Esophagus squamous epithelium (tissue), 5 donors: Measurements from ENCODE around the gene EXPH5. TPM values are rescaled to one million over a fixed set of nuclear protein-coding genes. Genes with fewer than 3 reads are reported as not detected.

Source experiments
- DNase-seq: peaks from one replicate; lab custom pipeline; 2025; lab: John Stamatoyannopoulos, UW
- H3K27ac ChIP-seq, 4 donors: fragments of 200-600 bp; sonication (generic); one replicate each; pipeline ENCODE4 v1.5.1; 2016 to 2019; ENCODE audit warnings: mild to moderate bottlenecking in 1 of 4
- H3K27me3 ChIP-seq, 4 donors: fragments of 200-600 bp; sonication (generic); 1 replicate in 3 of 4; 2 replicates in 1 of 4; pipeline versions ENCODE4 v1.5.1 to v1.6.0; 2017 to 2021; ENCODE audit warnings: antibody characterized with exemption in 1 of 4
- H3K36me3 ChIP-seq, 3 donors: fragments of 200-600 bp; sonication (generic); one replicate each; pipeline ENCODE4 v1.5.1; 2016 to 2019
- H3K4me1 ChIP-seq, 3 donors: fragments of 200-600 bp; sonication (generic); one replicate each; pipeline ENCODE4 v1.5.1; 2017 to 2019
- H3K4me3 ChIP-seq, 4 donors: fragments of 200-600 bp; sonication (generic); 1 replicate in 3 of 4; 2 replicates in 1 of 4; pipeline ENCODE4 v1.5.1; 2016 to 2019; ENCODE audit warnings: mild to moderate bottlenecking in 2 of 4, moderate library complexity in 1 of 4
- H3K9me3 ChIP-seq, 3 donors: fragments of 200-600 bp; sonication (generic); one replicate each; pipeline ENCODE4 v1.5.1; 2016 to 2019
- CTCF ChIP-seq, 6 experiments: fragments of 450-650 bp in 4 of 6; fragments of 200-600 bp in 2 of 6; sonication (generic) in 2 of 6; IDR thresholded peaks; one replicate each; pipeline ENCODE4 v1.5.1; 2016 to 2019; ENCODE audit warnings: antibody characterized with exemption in 6 of 6, mild to moderate bottlenecking in 4 of 6, moderate library complexity in 4 of 6
- POLR2A ChIP-seq, 4 donors: fragments of 450-650 bp; IDR thresholded peaks; one replicate each; pipeline ENCODE4 v1.6.1; 2017; ENCODE audit warnings: antibody characterized with exemption in 4 of 4, mild to moderate bottlenecking in 4 of 4, moderate library complexity in 3 of 4
- WGBS, 2 donors: methylation state at CpG; one replicate each; pipeline ENCODE4 v1.1.5; 2018; 5-methylcytosine and 5-hydroxymethylcytosine counted together
- intact Hi-C: fragments of 100-400 bp; cut with DNase I; formaldehyde crosslinking; loops from one replicate; pipeline ENCODE4 v1.15.0; 2022
- total RNA-seq, 4 donors: library from RNA; depleted of rRNA; stranded (reverse); fragments of >200 nt; gene quantifications; one replicate each; pipeline ENCODE4 v1.1.0, GENCODE V29; 2016
- donor health status: DM: yes; HTN: yes; CAD: no.

Gene EXPH5
- total RNA-seq, 4 donors from 2014 or later = 23.4 to 36.7 (median 26.7) TPM

GRCh38 chr11:108632041-108632704, 38.6 kb upstream of the EXPH5 start:
- Histone ChIP-seq H3K9me3 (no peaks in the 10 kb centered on the region), H3K36me3 (no peaks in the 10 kb centered on the region), H3K27ac (no peak overlapping the region), H3K4me3 (no peak overlapping the region), H3K4me1 (no peaks in the 10 kb centered on the region), H3K27me3 (no peaks in the 10 kb centered on the region)
- TF ChIP-seq CTCF (IDR thresholded peaks at IDR 0.05) (no peak), POLR2A (IDR thresholded peaks at IDR 0.05) (no peak)
- intact Hi-C loops = no loop called here
- no peak for DNase-seq
- WGBS, 2 donors = 61 to 68% methylated on average over 2 of the region's 2 CpGs

- intact Hi-C loops = no loop called here
- H3K36me3 ChIP-seq = no peaks in the 10 kb centered on the region
- WGBS, 2 donors = no CpG with 5 or more reads among the region's 3 CpGs
- H3K4me3 ChIP-seq = no peak overlapping the region
- H3K4me1 ChIP-seq = peaks cover 0 to 8% (median 0%) of the 10 kb centered on the region in 3 donors
- H3K9me3 ChIP-seq = no peaks in the 10 kb centered on the region
- no peaks in the 10 kb centered on the region for H3K27me3 ChIP-seq
- H3K27ac ChIP-seq = no peak overlapping the region
- no peak for DNase-seq
- TF ChIP-seq CTCF (IDR thresholded peaks at IDR 0.05) = no peak
- no peak for TF ChIP-seq POLR2A (IDR thresholded peaks at IDR 0.05)
Observed at GRCh38 chr11:108629274-108629673, 35.7 kb upstream of the EXPH5 start.

GRCh38 chr11:108628812-108629211, 35.2 kb upstream of the EXPH5 start:
- no peaks in the 10 kb centered on the region for H3K27me3 ChIP-seq
- H3K4me1 ChIP-seq = peaks cover 0 to 8% (median 0%) of the 10 kb centered on the region in 3 donors
- TF ChIP-seq CTCF (IDR thresholded peaks at IDR 0.05) (no peak), POLR2A (IDR thresholded peaks at IDR 0.05) (no peak)
- intact Hi-C loops = no loop called here
- WGBS, 2 donors = 84 to 100% methylated on average over 1 to 2 of the region's 2 CpGs
- H3K4me3 ChIP-seq = no peak overlapping the region
- H3K27ac ChIP-seq = no peak overlapping the region
- no peaks in the 10 kb centered on the region for H3K36me3 ChIP-seq
- no peaks in the 10 kb centered on the region for H3K9me3 ChIP-seq
- DNase-seq = no peak

GRCh38 chr11:108628326-108628725, 34.8 kb upstream of the EXPH5 start:
- Histone ChIP-seq H3K4me3 (no peak overlapping the region), H3K27me3 (no peaks in the 10 kb centered on the region), H3K36me3 (no peaks in the 10 kb centered on the region), H3K4me1 (peaks cover 0 to 8% (median 0%) of the 10 kb centered on the region in 3 donors), H3K27ac (no peak overlapping the region), H3K9me3 (no peaks in the 10 kb centered on the region)
- WGBS, 2 donors = 93% methylated on average over 2 to 6 of the region's 10 CpGs
- TF ChIP-seq POLR2A (IDR thresholded peaks at IDR 0.05) = no peak
- no peak for TF ChIP-seq CTCF (IDR thresholded peaks at IDR 0.05)
- DNase-seq = no peak
- intact Hi-C loops = no loop called here

- intact Hi-C loops = no loop called here
- peak overlapping the region in 3 of 4 donors; percentile 60 to 74 (median 70) for H3K27ac ChIP-seq
- 39 to 47% methylated on average over 5 of the region's 5 CpGs for WGBS, 2 donors
- TF ChIP-seq POLR2A (IDR thresholded peaks at IDR 0.05) (no peak), CTCF (IDR thresholded peaks at IDR 0.05) (no peak)
- peaks cover 0 to 8% (median 4%) of the 10 kb centered on the region in 3 donors for H3K4me1 ChIP-seq
- no peaks in the 10 kb centered on the region for H3K27me3 ChIP-seq
- no peaks in the 10 kb centered on the region for H3K9me3 ChIP-seq
- no peak for DNase-seq
- no peak overlapping the region for H3K4me3 ChIP-seq
- H3K36me3 ChIP-seq = no peaks in the 10 kb centered on the region
Observed at GRCh38 chr11:108624196-108624925, 30.8 kb upstream of the EXPH5 start.
